ENCODE results near the gene MAP3K9.

GRCh38 chr14:70723276-70723675, 86.0 kb downstream of the MAP3K9 start:
- TF ChIP-seq ZFP30 (CRISPR knock-in tag; IDR thresholded peaks at IDR 0.05), result no peak
- no peak for TF ChIP-seq PPARA (CRISPR knock-in tag; IDR thresholded peaks at IDR 0.05; ENCODE audit: borderline replicate concordance)
- no peak for TF ChIP-seq ZNF8 (CRISPR knock-in tag; IDR thresholded peaks at IDR 0.05)
- no peak for TF ChIP-seq TOX (CRISPR knock-in tag; IDR thresholded peaks at IDR 0.05; ENCODE audit: borderline replicate concordance)
- no peak for TF ChIP-seq CSDC2 (CRISPR knock-in tag; IDR thresholded peaks at IDR 0.05)
- TF ChIP-seq ZC3H10 (CRISPR knock-in tag; IDR thresholded peaks at IDR 0.05), result no peak
- TF ChIP-seq ARNTL (CRISPR knock-in tag; IDR thresholded peaks at IDR 0.05; ENCODE audit: borderline replicate concordance, low read depth), result no peak
- no peak for TF ChIP-seq CREB5 (CRISPR knock-in tag; IDR thresholded peaks at IDR 0.05; ENCODE audit: low read depth)
- TF ChIP-seq ZNF70 (CRISPR knock-in tag; IDR thresholded peaks at IDR 0.05), result no peak
